D721Med (cell line): Measurements from ENCODE around the gene HNF4A.

Source experiments
- DNase-seq: peaks from one replicate; pipeline ENCODE4 v3.0.0; 2011; ENCODE audit warnings: low spot score; ENCODE audit not compliant: insufficient read length
- FAIRE-seq: peaks from 2 replicates; lab custom pipeline; 2011; peaks lifted over from hg19 to GRCh38; lab: Jason Lieb, UNC
- TF ChIP-seq, protein P1 (sequence below): IDR thresholded peaks from 2 replicates; pipeline ENCODE4 v1.5.1; 2012; ENCODE audit warnings: mild to moderate bottlenecking, control low read depth; ENCODE audit not compliant: insufficient read depth; ENCODE audit errors: missing control alignments

Gene HNF4A

DNA sequence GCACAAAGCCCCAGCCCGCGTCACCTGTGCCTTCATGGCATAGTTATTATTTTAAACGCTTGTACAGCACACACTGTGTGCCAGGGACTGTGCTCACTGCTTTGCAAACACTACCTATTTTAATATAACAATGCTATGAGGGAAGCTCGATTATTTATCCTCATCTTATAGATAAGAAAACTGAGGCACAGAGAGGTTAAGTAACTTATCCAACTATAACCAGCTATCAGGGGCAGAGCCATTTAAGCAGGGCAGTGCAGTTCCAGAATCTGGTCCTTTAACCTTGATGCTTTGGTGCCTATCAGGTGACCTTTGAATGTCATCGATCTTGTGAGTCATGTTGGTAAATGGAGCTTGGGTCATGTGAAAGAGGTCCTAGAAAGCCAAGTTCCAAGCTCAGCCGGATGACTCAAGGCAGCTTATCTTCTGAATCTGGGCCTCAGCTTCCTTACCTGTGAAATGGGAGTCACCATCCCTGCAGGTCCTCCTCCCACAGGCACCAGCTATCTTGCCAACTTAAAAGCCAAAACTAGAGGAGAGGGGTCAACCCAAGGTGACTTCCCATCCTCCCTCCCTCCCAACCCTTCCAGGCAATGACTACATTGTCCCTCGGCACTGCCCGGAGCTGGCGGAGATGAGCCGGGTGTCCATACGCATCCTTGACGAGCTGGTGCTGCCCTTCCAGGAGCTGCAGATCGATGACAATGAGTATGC, 63.8 kb downstream of the HNF4A start:
- DNase-seq (no peak), FAIRE-seq (no peak)
- TF ChIP-seq, protein P1, sequence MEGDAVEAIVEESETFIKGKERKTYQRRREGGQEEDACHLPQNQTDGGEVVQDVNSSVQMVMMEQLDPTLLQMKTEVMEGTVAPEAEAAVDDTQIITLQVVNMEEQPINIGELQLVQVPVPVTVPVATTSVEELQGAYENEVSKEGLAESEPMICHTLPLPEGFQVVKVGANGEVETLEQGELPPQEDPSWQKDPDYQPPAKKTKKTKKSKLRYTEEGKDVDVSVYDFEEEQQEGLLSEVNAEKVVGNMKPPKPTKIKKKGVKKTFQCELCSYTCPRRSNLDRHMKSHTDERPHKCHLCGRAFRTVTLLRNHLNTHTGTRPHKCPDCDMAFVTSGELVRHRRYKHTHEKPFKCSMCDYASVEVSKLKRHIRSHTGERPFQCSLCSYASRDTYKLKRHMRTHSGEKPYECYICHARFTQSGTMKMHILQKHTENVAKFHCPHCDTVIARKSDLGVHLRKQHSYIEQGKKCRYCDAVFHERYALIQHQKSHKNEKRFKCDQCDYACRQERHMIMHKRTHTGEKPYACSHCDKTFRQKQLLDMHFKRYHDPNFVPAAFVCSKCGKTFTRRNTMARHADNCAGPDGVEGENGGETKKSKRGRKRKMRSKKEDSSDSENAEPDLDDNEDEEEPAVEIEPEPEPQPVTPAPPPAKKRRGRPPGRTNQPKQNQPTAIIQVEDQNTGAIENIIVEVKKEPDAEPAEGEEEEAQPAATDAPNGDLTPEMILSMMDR, result no peak

DNA sequence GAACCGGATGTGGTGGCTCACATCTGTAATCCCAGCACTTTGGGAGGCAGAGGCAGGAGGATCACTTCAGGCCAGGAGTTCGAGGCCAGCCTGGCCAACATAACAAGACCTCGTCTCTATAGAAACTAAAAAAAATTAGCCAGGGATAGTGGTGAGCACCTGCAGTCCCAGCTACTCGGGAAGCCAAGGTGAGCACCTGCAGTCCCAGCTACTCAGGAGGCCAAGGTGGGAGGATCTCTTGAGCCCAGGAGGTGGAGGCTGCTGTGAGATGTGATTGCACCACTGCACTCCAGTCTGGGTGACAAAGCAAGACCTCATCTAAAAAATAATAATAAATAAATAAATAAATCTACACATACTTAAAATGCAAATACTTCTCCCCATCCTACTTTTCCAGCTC, 65.0 kb downstream of the HNF4A start:
- TF ChIP-seq, protein P1, result no peak
- DNase-seq, result no peak
- no peak for FAIRE-seq

DNA sequence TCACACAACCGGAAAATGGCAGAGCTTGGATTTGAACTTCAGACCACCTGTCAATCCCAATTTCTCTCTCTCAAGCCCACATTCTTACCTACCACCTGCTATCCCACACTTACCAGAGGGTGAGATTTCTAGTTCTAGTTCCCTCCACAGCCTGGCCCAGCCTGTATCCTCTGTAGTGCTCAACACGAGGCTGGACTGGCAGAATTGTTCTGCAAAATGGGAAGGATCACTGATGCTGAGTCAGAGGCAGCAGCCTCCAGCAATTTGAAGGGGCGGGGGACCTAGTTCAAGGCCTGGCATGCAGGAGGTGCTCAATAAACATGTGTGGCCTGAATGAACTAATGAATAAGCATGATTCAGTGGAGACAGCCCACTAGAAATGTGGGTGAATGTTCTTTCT, 66.6 kb downstream of the HNF4A start:
- no peak for DNase-seq
- FAIRE-seq, result no peak
- TF ChIP-seq, protein P1, result no peak

DNA sequence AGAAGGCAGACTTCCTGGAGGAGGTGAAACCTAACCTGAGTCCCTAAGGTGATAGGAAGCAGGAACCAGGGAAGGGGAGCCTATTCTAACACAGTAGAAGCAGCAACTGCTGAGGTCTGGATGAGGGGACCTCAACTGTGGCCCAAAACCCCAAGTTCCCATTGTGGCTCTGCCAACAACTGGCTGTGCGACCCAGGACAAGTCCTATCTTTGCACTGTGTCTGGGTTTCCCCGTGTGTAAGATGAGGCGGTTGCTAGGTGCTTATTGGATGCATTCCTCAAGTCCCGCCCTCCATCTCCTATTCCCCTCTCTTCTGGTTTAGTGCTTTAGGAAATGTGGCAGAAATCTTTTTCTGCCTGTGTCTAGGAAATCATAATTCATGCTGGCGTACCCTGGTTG, 68.0 kb downstream of the HNF4A start:
- FAIRE-seq, result no peak
- DNase-seq, result no peak
- TF ChIP-seq, protein P1, result no peak

DNA sequence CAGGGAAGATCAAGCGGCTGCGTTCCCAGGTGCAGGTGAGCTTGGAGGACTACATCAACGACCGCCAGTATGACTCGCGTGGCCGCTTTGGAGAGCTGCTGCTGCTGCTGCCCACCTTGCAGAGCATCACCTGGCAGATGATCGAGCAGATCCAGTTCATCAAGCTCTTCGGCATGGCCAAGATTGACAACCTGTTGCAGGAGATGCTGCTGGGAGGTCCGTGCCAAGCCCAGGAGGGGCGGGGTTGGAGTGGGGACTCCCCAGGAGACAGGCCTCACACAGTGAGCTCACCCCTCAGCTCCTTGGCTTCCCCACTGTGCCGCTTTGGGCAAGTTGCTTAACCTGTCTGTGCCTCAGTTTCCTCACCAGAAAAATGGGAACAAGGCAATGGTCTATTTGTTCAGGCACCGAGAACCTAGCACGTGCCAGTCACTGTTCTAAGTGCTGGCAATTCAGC, 68.6 kb downstream of the HNF4A start:
- DNase-seq (no peak), FAIRE-seq (no peak)

DNA sequence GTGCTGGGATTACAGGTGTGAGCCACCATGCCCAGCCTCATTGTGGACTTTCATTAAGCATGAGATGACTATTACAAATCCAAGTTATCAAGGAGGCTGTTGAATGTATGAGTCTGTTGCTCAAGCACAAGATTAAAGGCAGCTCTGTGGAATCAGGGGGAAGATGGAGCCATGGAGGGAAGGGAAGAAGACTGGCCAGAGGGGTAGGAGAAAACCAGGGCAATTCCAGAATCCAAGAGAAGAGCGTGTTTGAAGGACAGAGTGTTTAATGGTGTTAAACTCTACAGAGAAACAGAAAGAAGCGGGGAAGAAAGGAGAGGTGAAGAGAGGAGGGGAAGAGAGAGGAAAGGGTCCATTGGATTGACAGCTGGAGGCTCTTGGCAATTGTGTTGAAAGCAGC, 70.4 kb downstream of the HNF4A start:
- no peak for DNase-seq
- FAIRE-seq, result no peak
- TF ChIP-seq, protein P1, result no peak

More for the DNA sequence above, 68.6 kb downstream of the HNF4A start:
- TF ChIP-seq, protein P1, result no peak

DNA sequence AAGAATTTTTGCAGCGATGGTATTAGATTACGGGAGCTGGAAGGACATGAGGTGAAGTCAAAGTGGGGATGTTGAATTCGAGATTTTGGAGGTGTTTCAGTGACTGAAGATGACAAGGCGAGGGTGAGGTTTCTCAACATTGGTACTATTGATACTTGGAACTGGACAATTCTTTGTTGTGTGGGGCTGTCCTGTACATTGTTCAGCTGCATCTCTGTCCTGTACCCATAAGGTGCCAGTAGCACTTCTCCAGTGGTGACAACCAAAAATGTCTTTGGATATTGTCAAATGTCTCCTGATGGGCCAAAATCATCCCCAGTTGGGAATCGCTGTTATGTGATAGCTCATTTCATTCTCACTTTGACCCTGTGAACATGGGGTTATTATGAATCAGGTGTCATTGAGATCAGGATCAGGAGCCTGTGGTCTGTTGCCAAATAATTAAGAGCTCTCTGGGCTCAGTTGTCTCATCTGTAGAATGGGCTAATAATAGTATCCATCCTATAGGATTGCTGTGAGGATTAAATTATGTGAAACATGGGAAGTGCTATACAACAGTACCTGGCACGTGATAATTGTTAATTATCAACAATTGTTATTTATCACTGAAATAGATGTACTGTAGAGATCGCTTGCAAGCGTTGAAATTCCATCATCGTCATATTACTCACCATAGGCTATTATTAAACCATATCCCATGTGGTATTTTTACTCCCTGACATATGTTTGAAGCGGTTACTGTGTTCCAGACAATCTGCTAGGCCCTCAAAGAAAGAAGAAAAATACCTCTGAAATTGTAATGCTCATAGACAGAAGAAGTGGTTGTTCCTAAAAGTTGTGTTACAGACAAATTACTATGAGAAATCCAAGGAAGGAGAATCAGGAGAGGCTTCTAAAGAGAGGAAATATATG, 71.6 kb downstream of the HNF4A start:
- DNase-seq (no peak), FAIRE-seq (no peak)
- TF ChIP-seq, protein P1, result no peak
